Neuronal stem cell (in vitro differentiated cells): ENCODE measurements around the gene FBXO17.

Source experiments
- DNase-seq: peaks from one replicate; pipeline ENCODE4 v3.0.0-alpha.2; 2013; ENCODE audit warnings: low spot score
- H2AFZ ChIP-seq: one replicate; pipeline ENCODE4 v1.6.1; 2013; ENCODE audit warnings: mild to moderate bottlenecking, low read length, inconsistent platforms
- H2AK5ac ChIP-seq: 2 replicates; pipeline ENCODE4 v1.6.1; 2013; ENCODE audit warnings: low read depth, mild to moderate bottlenecking, inconsistent platforms, low read length, moderate library complexity, mixed read lengths
- H2BK120ac ChIP-seq: 2 replicates; pipeline ENCODE4 v1.6.1; 2013; ENCODE audit warnings: low read depth, mild to moderate bottlenecking, inconsistent platforms, low read length, moderate library complexity, mixed read lengths
- H2BK12ac ChIP-seq: one replicate; pipeline ENCODE4 v1.6.1; 2013; ENCODE audit warnings: low read length, inconsistent platforms
- H2BK15ac ChIP-seq: 2 replicates; pipeline ENCODE4 v1.6.1; 2013; ENCODE audit warnings: mild to moderate bottlenecking, low read length, inconsistent platforms, mixed read lengths
- H2BK5ac ChIP-seq: one replicate; pipeline ENCODE4 v1.6.1; 2013; ENCODE audit warnings: inconsistent platforms, mild to moderate bottlenecking, low read length, moderate library complexity
- H3K14ac ChIP-seq: one replicate; pipeline ENCODE4 v1.6.1; 2013; ENCODE audit warnings: low read length, inconsistent platforms
- H3K18ac ChIP-seq: 2 replicates; pipeline ENCODE4 v1.6.1; 2013; ENCODE audit warnings: low read length, inconsistent platforms
- H3K23ac ChIP-seq: 2 replicates; pipeline ENCODE4 v1.6.1; 2013; ENCODE audit warnings: low read depth, mild to moderate bottlenecking, mixed read lengths, low read length, inconsistent platforms; ENCODE audit not compliant: poor library complexity
- H3K27ac ChIP-seq: replicated peaks from 3 replicates; pipeline ENCODE4 v1.5.1; 2013; ENCODE audit warnings: low read length, inconsistent platforms
- H3K27me3 ChIP-seq, 3 experiments: 2 replicates each; pipeline ENCODE4 v1.6.1; 2013; ENCODE audit warnings: low read length in 3 of 3, mild to moderate bottlenecking in 2 of 3, inconsistent platforms in 1 of 3, low read depth in 1 of 3, mixed read lengths in 1 of 3, moderate library complexity in 1 of 3; ENCODE audit not compliant: control insufficient read depth in 3 of 3, insufficient read depth in 3 of 3
- H3K36me3 ChIP-seq, 2 donors: replicated peaks in 1 of 2; 2 replicates each; pipeline ENCODE4 v1.6.1; 2013; ENCODE audit warnings: low read length in 2 of 2; ENCODE audit not compliant: control insufficient read depth in 2 of 2, insufficient read depth in 2 of 2
- H3K4ac ChIP-seq: 2 replicates; pipeline ENCODE4 v1.6.1; 2013; ENCODE audit warnings: inconsistent platforms, mild to moderate bottlenecking, low read length, moderate library complexity
- H3K4me1 ChIP-seq, 2 donors: 1 replicate in 1 of 2; 2 replicates in 1 of 2; pipeline ENCODE4 v1.6.1; 2013; ENCODE audit warnings: low read length in 2 of 2, low read depth in 1 of 2; ENCODE audit not compliant: control insufficient read depth in 2 of 2, insufficient read depth in 1 of 2
- H3K4me2 ChIP-seq: one replicate; pipeline ENCODE4 v1.6.1; 2013; ENCODE audit warnings: mild to moderate bottlenecking, low read length, inconsistent platforms; ENCODE audit not compliant: insufficient read depth, poor library complexity, severe bottlenecking
- H3K4me3 ChIP-seq, 2 donors: 2 replicates each; pipeline ENCODE4 v1.5.1; 2013; ENCODE audit warnings: low read length in 2 of 2, mild to moderate bottlenecking in 2 of 2, inconsistent platforms in 1 of 2, moderate library complexity in 1 of 2
- H3K79me1 ChIP-seq: one replicate; pipeline ENCODE4 v1.6.1; 2013; ENCODE audit warnings: low read depth, mild to moderate bottlenecking, inconsistent platforms, low read length, moderate library complexity
- H3K9ac ChIP-seq: one replicate; pipeline ENCODE4 v1.6.1; 2013; ENCODE audit warnings: mild to moderate bottlenecking, low read depth, low read length, inconsistent platforms; ENCODE audit not compliant: poor library complexity
- H3K9me3 ChIP-seq, 2 donors: replicated peaks in 1 of 2; 2 replicates each; pipeline versions ENCODE3 to v1.6.1; 2013; ENCODE audit warnings: low read length in 2 of 2, mild to moderate bottlenecking in 2 of 2, inconsistent platforms in 1 of 2, low read depth in 1 of 2, mixed read lengths in 1 of 2, moderate library complexity in 1 of 2; ENCODE audit not compliant: control insufficient read depth in 2 of 2, insufficient read depth in 1 of 2
- H4K8ac ChIP-seq: one replicate; pipeline ENCODE4 v1.6.1; 2013; ENCODE audit warnings: low read depth, mild to moderate bottlenecking, inconsistent platforms, low read length, moderate library complexity
- H4K91ac ChIP-seq: one replicate; pipeline ENCODE4 v1.6.1; 2013; ENCODE audit warnings: low read length, low read depth, mild to moderate bottlenecking, inconsistent platforms; ENCODE audit not compliant: poor library complexity
- WGBS, 2 donors: extraction: QIAGEN DNeasy Blood & Tissue Kit; methylation state at CpG; one replicate each; pipeline ENCODE4 v1.1.7; 2013; ENCODE audit warnings: missing lambda C conversion rate in 2 of 2, mixed read lengths in 1 of 2; ENCODE audit not compliant: insufficient read length in 2 of 2, insufficient replicate concordance in 1 of 2; ENCODE audit errors: extremely low coverage in 2 of 2; 5-methylcytosine and 5-hydroxymethylcytosine counted together

The FBXO17 gene

GRCh38 chr19:38891771-38892170, 83.8 kb downstream of the FBXO17 start:
- Histone ChIP-seq H2AFZ (no peak overlapping the region), H4K8ac (no peak overlapping the region), H2BK120ac (no peak overlapping the region), H3K23ac (no peak overlapping the region), H3K4me2 (no peak overlapping the region), H3K27me3 (no peaks in the 10 kb centered on the region), H3K79me1 (no peaks in the 10 kb centered on the region), H2BK15ac (no peak overlapping the region), H3K4me3 (no peak overlapping the region), H3K27ac (no peak overlapping the region), H3K14ac (no peak overlapping the region), H2BK12ac (no peak overlapping the region), H3K36me3 (peaks cover 0 to 13% of the 10 kb centered on the region in 2 donors), H3K9me3 (no peaks in the 10 kb centered on the region), H4K91ac (no peak overlapping the region), H2AK5ac (no peak overlapping the region), H3K9ac (no peak overlapping the region), H3K4me1 (peaks cover 0 to 2% of the 10 kb centered on the region in 2 donors), H3K4ac (no peak overlapping the region), H2BK5ac (no peak overlapping the region), H3K18ac (no peak overlapping the region)
- no CpG with 5 or more reads among the region's 6 CpGs for WGBS, 2 donors
- DNase-seq: no peak
